ENCODE data around the gene GHR.

DNA sequence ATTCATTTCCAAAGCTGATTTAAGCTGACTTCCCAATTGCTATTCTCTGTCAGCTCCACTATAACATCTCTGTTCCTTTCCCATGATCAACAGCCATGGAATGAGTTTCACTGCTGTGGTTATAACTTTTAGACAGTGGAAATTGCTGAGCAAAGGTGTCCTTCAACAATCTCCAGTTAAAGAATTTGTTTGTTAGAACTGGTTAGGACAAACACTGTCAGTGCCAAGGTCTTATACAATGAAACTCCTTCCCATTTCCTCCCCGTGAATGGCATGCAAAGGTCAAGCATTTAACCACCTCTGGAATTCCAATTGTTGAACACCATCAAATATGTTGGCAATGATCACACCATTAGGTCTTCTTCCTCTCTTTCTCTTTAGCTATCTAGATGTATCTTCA is 45.7 kb upstream of the GHR start:
- TF ChIP-seq, protein P1, sequence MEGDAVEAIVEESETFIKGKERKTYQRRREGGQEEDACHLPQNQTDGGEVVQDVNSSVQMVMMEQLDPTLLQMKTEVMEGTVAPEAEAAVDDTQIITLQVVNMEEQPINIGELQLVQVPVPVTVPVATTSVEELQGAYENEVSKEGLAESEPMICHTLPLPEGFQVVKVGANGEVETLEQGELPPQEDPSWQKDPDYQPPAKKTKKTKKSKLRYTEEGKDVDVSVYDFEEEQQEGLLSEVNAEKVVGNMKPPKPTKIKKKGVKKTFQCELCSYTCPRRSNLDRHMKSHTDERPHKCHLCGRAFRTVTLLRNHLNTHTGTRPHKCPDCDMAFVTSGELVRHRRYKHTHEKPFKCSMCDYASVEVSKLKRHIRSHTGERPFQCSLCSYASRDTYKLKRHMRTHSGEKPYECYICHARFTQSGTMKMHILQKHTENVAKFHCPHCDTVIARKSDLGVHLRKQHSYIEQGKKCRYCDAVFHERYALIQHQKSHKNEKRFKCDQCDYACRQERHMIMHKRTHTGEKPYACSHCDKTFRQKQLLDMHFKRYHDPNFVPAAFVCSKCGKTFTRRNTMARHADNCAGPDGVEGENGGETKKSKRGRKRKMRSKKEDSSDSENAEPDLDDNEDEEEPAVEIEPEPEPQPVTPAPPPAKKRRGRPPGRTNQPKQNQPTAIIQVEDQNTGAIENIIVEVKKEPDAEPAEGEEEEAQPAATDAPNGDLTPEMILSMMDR (IDR thresholded peaks at IDR 0.05) = no peak
- no peak for TF ChIP-seq POLR2AphosphoS5 (IDR thresholded peaks at IDR 0.05)
- no peak for TF ChIP-seq POLR2A (IDR thresholded peaks at IDR 0.05)
- no peak for TF ChIP-seq EP300 (IDR thresholded peaks at IDR 0.05)
